ENCODE measurements around the gene ZNF440. TPM values are rescaled to one million over a fixed set of nuclear protein-coding genes. Genes with fewer than 3 reads are reported as not detected.
A peak's percentile ranks its signal among the peaks of the same experiment; 100 is the strongest.
"Not testable (repeated sequence)": the region's sequence is repeated elsewhere in the genome, so short reads cannot be mapped to it uniquely, and the experiment has no call there.

ZNF440 gene
- total RNA-seq: 9.0 and 12.4 TPM in 2 replicates

- DNase-seq: peak; percentile 94
Observed at GRCh38 chr19:11814029-11814699, at the start of gene ZNF440. Gene ZNF440 (plus strand): TSS chr19:11814273. CDS start chr19:11814448, 175 bp downstream.

- DNase-seq: peak; percentile 94
Observed at GRCh38 chr19:11766597-11767591, 47.2 kb upstream of the ZNF440 start, which contains the start of gene ZNF441. Gene ZNF441 (plus strand): TSS chr19:11767000. CDS start chr19:11767194, 194 bp downstream.

DNA sequence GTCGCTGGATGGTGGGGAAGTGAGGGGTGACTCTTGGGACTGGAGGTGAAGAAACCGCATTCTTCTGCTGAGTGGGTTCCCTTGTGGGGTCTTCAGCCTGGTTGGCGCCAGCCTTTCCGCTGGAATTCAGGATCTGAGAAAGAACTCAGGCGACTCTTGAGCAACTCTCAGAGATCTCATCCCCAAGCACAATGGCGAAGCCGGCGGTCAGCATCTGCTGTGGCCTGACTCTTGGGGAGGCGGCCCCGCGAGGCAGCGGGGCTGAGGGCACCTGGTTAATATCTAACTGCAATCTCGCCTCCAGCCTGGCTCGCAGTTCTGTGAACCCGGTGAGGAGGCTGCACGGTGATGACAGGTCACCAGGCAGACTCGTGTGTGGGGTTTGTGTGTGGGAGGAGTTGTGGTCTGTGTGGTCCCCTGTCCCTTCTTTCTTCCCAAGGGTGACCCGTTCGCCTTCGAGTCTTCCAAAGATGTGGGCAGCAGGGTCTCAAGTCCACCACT lies 46.4 kb upstream of the ZNF440 start:
- peak; percentile 41 for DNase-seq

- DNase-seq: no peak
Observed at GRCh38 chr19:11769995-11770394, 44.1 kb upstream of the ZNF440 start.

- not testable (repeated sequence) for DNase-seq
Observed at GRCh38 chr19:11771520-11771919, 42.6 kb upstream of the ZNF440 start.

GRCh38 chr19:11776669-11777068 lies 37.4 kb upstream of the ZNF440 start:
- DNase-seq: not testable (repeated sequence)

GRCh38 chr19:11780431-11781020 lies 33.5 kb upstream of the ZNF440 start:
- no peak for DNase-seq

DNA sequence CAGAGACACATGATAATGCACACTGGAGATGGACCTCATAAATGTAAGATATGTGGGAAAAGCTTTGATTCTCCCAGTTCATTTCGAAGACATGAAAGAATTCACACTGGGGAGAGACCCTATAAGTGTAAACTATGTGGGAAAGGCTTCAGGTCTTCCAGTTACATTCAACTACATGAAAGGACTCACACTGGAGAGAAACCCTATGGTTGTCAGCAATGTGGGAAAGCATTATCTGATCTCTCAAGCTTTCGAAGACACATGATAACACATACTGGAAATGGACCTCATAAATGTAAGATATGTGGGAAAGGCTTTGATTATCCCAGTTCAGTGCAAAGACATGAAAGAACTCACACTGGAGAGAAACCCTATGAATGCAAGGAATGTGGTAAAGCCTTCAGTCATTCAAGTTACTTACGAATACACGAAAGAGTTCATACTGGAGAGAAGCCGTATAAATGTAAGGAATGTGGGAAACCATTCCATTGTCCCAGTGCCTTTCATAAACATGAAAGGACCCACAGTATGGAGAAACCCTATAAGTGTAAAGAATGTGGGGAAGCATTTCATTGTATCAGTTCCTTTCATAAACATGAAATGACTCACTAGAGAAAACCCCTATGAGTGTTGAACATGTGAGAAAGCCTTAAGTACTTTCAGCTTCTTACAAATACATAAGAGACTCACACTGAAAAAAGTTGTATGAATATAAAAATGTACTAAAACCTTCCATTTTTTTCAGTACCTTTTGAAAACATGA lies 32.6 kb upstream of the ZNF440 start:
- peak; percentile 8 for DNase-seq

DNA sequence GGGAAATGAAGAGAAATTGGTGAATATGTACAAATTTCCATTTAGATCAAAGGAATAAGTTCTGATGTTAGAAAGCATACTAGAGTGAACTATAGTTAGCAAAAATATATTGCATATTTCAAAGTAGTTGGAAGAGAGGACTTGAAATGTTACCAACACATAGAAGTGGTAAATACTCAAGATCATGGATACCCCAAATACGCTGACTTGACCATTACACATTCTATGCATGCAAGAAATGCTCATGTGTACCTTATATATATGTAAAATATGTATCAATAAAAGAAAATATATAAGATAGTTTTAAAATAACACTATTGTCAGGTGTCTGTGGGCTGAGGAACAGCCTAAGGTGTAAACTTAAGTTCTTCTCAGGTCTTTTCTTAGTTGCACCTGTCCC lies 30.3 kb upstream of the ZNF440 start:
- no peak for DNase-seq

GRCh38 chr19:11784356-11784755 lies 29.7 kb upstream of the ZNF440 start:
- DNase-seq: no peak

DNA sequence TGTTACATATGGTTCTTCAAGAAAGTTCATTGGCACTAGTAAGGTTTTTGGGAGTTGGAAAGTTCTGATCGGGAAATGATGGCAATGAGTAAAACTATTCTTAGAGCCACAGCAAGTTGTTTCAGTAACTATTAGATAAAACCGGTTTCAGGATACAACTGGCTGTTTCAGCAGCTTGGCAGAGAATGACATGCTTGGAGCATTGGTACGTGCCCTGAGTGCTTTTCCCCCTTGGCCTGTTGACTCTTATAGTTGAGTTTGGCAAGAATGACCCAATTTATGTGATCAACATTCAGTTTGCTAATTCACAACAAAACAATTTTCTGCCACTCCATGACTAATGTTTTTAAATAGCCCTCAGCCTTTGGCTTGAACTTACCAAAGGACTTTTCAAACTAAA lies 26.5 kb upstream of the ZNF440 start:
- DNase-seq: no peak

DNA sequence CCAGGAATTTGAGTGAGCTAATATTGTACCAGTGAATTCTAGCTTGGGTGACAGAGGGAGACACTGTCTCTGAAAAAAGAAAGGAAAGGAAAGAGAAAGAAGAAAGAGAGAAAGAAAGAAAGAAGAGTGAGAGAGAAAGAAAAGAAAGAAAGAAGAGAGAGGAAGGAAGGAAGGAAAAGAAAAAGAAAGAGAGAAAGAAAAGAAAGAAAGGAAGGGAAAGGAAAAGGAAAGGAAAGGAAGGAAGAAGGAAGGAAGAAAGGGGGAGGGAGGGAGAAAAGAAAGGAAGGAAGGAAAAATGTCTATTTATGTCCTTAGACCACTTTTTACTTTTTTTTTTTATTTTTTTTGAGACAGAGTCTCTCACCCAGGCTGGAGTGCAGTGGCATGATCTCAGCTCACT lies 21.1 kb upstream of the ZNF440 start:
- DNase-seq: no peak

- peak; percentile 88 for DNase-seq
Observed at GRCh38 chr19:11797491-11797890, 16.6 kb upstream of the ZNF440 start.

- peak; percentile 86 for DNase-seq
Observed at GRCh38 chr19:11798391-11799330, 15.4 kb upstream of the ZNF440 start, which contains the start of gene ZNF491. Gene ZNF491 (plus strand): TSS chr19:11798523. CDS start chr19:11805954, 7,431 bp downstream.

GRCh38 chr19:11806354-11807098 lies 7.5 kb upstream of the ZNF440 start:
- DNase-seq: no peak

GRCh38 chr19:11807099-11807380 lies 7.0 kb upstream of the ZNF440 start:
- DNase-seq: no peak

- DNase-seq: no peak
Observed at GRCh38 chr19:11813703-11814028, 407 bp upstream of the ZNF440 start.

DNA sequence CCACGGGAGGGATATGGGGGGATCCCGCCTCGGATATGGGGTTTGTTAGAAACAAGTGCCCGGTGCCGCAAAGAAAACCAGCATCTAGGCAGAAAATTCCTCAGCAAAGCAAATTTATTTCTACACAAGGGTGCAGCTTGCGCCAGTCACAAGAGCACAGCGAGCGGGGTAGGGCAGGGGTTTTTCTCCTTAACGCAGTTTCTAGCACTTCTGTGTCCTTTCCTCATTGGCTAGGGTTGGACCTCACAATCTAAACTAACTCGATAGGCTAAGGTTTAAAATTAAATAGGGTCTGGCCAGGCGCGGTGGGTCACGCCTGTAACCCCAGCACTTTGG lies 595 bp downstream of the ZNF440 start:
- DNase-seq: peak; percentile 49

GRCh38 chr19:11821474-11822109 lies 7.5 kb downstream of the ZNF440 start:
- no peak for DNase-seq
